DND-41 (cell line): Measurements from ENCODE around the gene SPATC1L.

Experiments used
- EZH2 ChIP-seq: IDR thresholded peaks from 3 replicates; pipeline ENCODE4 v1.6.1; 2012; ENCODE audit warnings: borderline replicate concordance, low read depth, mild to moderate bottlenecking, moderate library complexity, low read length, inconsistent platforms; ENCODE audit not compliant: severe bottlenecking
- TF ChIP-seq, protein P1 (sequence below): IDR thresholded peaks from 2 replicates; pipeline ENCODE4 v1.5.1; 2012; ENCODE audit warnings: borderline replicate concordance, low read length, moderate library complexity, mild to moderate bottlenecking; ENCODE audit not compliant: poor library complexity, severe bottlenecking; ENCODE audit errors: extremely low read depth

DNA sequence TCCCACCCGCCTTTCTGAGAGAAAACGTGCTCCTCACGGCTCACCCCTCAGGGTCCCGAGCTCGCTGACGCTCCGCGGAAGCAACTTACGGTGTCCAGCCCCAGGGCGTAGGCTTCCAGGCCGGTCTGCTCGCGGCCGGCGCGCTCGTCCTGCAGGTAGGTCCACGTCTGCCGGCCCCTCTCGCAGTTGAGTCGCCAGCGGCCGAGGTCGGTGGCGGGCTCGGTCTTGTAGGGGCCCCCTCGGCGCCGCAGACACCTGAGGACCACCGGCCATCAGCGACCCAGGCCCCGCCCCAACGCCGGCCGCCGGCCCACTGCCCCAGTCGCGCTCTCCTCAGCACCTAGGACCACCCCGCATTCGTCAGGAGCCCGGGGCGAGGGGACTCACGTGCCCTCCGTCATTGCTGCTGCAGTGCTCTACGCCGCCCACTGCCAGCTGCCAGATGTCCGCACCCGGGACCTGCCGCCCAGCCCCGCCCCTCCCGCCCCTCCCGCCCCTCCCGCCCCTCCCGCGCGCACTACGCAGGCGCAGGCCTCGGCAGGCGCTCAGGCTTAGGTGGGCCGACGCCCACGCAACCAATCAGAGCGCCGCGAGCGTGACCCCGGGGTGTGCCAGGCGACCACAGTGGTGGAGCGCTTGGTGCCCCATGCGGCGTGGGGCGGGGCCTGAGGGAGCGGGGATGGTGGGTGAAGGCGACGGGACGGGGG is 44.2 kb upstream of the SPATC1L start, which contains the start of gene LSS:
- TF ChIP-seq, protein P1, sequence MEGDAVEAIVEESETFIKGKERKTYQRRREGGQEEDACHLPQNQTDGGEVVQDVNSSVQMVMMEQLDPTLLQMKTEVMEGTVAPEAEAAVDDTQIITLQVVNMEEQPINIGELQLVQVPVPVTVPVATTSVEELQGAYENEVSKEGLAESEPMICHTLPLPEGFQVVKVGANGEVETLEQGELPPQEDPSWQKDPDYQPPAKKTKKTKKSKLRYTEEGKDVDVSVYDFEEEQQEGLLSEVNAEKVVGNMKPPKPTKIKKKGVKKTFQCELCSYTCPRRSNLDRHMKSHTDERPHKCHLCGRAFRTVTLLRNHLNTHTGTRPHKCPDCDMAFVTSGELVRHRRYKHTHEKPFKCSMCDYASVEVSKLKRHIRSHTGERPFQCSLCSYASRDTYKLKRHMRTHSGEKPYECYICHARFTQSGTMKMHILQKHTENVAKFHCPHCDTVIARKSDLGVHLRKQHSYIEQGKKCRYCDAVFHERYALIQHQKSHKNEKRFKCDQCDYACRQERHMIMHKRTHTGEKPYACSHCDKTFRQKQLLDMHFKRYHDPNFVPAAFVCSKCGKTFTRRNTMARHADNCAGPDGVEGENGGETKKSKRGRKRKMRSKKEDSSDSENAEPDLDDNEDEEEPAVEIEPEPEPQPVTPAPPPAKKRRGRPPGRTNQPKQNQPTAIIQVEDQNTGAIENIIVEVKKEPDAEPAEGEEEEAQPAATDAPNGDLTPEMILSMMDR = no peak
- no peak for TF ChIP-seq EZH2
